DMS 273 (cell line): ENCODE data around the gene IFNL3.
A peak's percentile ranks its signal among the peaks of the same experiment; 100 is the strongest.
"Not testable (repeated sequence)": the region's sequence is repeated elsewhere in the genome, so short reads cannot be mapped to it uniquely, and the experiment has no call there.

Source experiments
- DNase-seq: peaks from one replicate; lab custom pipeline; 2025; ENCODE audit not compliant: unreplicated experiment; lab: John Stamatoyannopoulos, UW

IFNL3 gene

GRCh38 chr19:39218230-39219007 lies 26.4 kb downstream of the IFNL3 start:
- no peak for DNase-seq

DNA sequence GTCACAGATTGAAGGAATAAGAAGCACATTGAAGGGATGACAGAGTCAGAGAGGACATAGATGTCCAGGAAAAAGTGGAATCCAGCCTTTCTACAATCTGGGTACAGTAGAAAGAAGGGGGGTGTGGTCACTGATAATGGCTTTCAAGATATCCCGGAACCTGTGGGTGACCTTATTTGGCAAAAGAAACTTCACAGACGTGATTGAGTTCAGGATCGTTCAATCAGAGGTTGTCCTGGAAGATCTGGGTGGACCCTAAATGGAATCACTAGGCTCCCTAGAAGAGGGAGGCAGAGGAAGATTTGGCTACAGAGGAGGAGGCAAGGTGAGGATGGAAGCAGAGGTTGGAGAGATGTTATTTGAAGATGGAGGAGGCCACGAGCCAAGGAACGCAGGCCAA lies 27.7 kb downstream of the IFNL3 start:
- DNase-seq: no peak

DNA sequence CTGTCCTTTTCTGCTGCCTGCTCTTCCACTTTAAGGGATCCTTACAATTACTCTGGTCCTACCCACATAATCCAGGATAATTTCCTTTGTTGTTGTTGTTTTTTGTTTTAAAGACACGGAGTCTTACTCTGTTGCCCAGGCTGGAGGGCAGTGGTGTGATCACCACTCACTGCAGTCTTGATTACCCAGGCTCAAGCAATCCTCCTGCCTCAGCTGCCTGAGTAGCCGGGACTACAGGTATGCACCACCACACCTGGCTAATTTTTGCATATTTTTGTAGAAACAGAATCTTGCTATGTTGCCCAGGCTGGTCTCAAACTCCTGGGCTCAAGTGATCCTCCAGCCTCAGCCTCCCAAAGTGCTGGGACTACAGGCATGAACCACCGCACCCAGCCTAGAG lies 29.5 kb downstream of the IFNL3 start:
- not testable (repeated sequence) for DNase-seq

DNA sequence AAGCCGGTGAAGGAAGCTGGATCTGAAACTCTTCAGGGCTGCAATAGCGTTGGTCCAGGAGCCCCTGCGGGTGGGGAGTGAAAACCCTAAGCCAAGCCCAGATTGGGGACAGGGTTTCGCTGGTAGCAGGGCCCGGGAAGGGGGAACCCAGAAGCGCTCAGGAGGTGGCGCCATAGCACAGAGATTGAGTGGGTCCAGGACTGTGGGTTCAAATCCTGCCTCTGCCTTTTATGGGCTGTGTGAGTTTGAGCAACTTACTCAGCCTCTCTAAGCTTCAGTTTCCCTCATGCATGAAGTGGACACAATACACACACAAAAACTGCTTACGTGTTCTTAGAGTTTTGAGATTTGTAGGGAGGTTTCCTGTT lies 32.4 kb downstream of the IFNL3 start:
- peak; percentile 68 for DNase-seq

- no peak for DNase-seq
Observed at GRCh38 chr19:39211731-39212374, 33.0 kb downstream of the IFNL3 start.

GRCh38 chr19:39209196-39209595 lies 35.6 kb downstream of the IFNL3 start:
- DNase-seq: no peak

- no peak for DNase-seq
Observed at GRCh38 chr19:39208175-39208795, 36.5 kb downstream of the IFNL3 start.

- DNase-seq: no peak
Observed at GRCh38 chr19:39207293-39207836, 37.4 kb downstream of the IFNL3 start.

DNA sequence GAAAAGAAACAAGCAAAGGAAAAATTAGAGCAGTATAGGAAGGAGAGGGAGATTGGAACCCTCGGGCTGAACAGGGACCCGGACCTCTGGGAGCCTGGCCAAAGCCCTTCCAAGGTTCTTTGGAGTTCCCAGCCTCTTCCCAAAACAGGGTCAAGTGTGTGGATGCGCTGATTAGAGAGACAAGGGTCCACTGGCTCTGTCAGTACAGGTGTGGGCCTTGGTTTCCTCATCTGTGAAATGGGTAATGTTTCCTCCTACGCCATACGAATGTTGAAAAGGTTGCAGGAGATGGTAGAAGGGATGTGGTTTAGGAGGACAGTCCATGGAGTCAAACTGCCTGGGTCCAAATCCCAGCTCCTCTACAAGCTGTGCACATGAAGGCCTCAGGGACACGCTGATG lies 38.7 kb downstream of the IFNL3 start:
- DNase-seq: no peak

DNA sequence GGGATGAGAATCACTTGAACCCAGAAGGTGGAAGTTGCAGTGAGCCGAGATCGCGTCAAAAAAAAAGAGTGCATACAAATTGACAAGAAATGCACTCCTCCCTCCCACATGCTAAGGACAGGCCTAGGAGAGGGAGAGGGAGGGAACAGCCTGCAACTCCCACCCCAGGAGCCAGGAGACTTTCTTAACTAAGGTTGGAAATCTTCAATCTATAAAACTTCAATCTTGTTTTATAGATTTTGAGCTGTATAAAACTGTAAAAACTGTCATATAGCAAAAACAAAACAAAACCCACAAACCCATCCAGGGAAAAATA lies 39.4 kb downstream of the IFNL3 start:
- no peak for DNase-seq

DNA sequence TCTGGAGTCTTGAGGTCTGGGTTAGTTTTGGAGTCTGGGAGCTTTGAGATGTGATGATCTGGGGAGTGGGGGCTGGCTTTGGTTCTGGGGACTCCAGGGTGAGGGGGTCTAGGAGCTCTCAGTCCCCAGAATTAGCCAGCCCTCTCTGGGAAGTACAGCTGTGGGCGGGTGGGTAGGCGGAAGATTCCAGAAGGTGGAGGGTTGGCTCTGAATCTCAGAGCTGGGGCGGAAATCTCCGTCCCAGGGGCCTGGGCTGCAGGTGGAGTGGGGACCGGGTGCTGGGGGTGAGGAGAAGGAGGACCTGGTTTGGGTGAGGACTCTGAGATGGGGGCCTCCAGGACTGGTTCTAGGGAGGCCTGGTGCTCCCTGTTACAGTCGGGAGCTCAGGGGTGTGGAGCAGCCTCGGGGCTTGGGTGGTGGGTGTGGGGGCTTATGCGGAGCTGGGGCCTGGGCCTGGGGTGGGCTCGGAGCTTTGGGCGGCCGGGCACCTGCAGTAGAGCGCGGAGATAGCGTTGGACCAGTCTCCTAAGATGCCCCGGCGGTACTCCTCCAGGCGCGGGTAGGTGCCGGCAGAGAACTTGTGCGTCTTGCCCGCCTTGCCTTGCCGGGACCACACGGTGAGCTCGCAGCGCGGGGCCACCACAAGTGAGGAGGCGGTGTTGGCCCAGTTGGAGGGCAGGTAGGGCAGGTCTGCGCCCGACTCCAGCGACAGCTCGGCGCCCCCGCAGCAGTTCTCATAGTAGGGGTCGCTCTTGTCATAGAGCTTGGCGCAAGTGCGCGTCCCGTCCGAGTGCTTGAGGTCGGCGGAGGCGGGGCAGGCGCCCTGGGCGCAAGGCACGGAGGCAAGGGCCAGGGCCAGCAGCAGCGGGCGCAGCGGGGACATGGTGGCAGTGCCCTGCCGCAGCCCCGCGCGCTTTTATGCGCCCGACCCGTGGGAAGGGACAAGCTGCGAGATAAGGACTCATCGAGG lies 41.1 kb downstream of the IFNL3 start, which contains the start of gene SYCN:
TSS of gene SYCN (minus strand) at position 892 of the 970 bp plus-strand sequence. CDS start at position 883, 9 bp downstream.
- DNase-seq: peak; percentile 40

- no peak for DNase-seq
Observed at GRCh38 chr19:39202998-39203355, 41.8 kb downstream of the IFNL3 start.

DNA sequence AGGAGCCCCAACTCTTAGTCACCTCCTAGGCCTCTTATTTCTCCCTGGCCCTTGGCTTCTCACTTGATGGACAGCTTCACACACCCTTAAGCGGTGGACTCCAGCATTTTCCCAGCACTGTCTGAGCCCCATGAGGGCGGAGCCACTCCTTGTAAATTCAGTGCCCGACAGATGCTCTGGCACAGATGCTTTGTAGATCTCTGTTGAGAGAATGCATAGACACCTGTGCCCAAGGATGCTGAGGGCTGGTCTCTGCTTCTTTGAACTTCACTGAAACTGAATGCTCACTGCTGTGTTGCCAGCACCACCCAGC lies 44.0 kb downstream of the IFNL3 start:
- peak; percentile 82 for DNase-seq

DNA sequence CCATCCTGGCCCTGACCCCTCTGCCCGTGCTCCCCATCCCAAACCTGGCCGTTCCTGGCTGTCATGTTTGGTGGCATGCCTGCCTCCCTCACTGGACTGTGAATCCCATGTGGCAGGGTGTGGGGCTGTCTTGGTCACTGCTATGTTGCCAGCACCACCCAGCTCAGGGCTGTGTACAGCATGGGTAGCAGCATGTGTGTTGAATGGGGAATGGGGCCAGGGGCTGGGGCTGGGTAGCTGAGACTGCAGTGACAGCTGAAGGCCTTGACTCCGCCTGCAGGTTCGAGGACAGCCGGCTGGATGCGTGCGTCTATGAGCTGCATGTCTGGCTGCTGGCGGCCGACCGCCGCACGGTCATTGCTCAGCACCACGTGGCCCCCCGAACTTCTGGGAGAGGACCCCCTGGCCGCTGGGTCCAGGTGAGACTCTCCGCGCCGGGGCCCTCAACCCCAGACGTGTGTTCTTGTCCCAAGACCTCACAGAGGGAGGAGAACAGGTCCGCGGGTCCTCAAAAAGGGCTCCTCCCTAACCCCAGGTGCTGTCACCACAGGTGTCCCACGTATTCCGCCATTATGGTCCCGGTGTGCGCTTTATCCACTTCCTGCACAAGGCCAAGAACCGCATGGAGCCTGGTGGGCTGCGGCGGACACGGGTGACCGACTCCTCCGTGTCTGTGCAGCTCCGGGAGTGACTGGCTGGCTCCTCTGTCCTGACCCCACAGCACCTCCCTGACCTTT lies 44.6 kb downstream of the IFNL3 start:
- DNase-seq: no peak

GRCh38 chr19:39199025-39199424 lies 45.8 kb downstream of the IFNL3 start:
- no peak for DNase-seq

GRCh38 chr19:39197808-39198207 lies 47.0 kb downstream of the IFNL3 start:
- DNase-seq: no peak

DNA sequence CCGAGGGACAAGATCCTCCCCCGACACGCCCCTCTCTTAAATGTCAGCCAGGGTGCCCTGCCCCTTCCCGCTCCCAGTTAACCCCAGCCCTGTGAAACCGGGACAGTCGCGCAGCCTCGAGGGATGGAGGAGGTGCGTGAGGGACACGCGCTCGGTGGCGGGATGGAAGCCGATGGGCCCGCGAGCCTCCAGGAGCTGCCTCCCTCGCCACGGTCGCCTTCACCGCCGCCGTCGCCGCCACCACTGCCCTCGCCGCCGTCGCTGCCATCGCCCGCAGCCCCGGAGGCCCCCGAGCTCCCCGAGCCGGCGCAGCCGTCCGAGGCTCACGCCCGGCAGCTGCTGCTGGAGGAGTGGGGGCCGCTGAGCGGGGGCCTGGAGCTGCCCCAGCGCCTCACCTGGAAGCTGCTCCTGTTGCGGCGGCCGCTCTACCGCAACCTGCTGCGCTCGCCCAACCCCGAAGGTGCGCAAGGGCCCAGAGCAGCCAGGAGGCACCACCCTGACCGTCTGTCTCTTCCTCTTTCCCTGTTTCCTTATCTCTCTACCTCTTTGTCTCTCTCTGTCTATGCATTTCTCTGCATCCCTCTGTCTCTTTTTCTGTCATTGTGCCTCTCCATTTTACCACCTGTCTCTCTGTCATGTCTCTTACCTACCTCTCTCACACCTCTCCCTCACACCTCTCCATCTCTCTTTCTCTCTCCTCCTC lies 47.8 kb downstream of the IFNL3 start, which contains the start of gene NCCRP1:
TSS of gene NCCRP1 (plus strand) at position 105 of the 703 bp plus-strand sequence. CDS start at position 124, 19 bp downstream.
- peak; percentile 50 for DNase-seq

DNA sequence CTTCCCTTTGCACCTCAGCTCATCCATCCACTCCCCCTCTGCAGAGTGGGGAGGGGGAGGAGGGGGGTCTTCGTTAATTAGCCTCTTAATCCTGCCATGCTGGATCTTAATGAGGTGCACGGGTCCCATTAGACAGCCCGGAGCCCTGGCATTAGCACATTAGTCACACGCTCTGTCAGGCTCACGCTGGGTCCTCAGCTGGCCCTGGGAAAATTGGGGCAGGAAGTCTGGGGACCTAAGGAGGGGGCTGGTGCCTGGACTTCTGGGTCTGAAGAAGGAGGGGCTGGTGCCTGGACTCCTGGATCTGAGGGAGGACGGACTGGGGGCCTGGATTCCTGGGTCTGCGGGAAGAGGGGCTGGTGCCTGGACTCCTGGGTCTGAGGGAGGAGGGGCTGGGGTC lies 48.5 kb downstream of the IFNL3 start:
- DNase-seq: no peak

- no peak for DNase-seq
Observed at GRCh38 chr19:39195755-39196154, 49.1 kb downstream of the IFNL3 start.
